GM12864 (cell line): Measurements from ENCODE around the gene CPOX.
A peak's percentile ranks its signal among the peaks of the same experiment; 100 is the strongest.

ENCODE experiments used
- DNase-seq: peaks from one replicate; pipeline ENCODE4 v3.0.0-alpha.2; 2011; ENCODE audit warnings: low read depth
- H3K4me3 ChIP-seq: 2 replicates; pipeline ENCODE4 v1.5.1; 2011; ENCODE audit warnings: mild to moderate bottlenecking, low read depth, low read length, control low read depth
- CTCF ChIP-seq: IDR thresholded peaks from 2 replicates; pipeline ENCODE4 v1.5.1; 2011; ENCODE audit warnings: low read depth, mild to moderate bottlenecking, moderate library complexity, low read length, control low read depth, inconsistent platforms; ENCODE audit errors: missing control alignments

The CPOX gene

GRCh38 chr3:98551754-98552153 is 41.7 kb downstream of the CPOX start:
- TF ChIP-seq CTCF: no peak
- H3K4me3 ChIP-seq: peak overlapping the region; percentile 65; the same call in 1 of the 2 replicates
- no peak for DNase-seq

GRCh38 chr3:98551236-98551635 is 42.2 kb downstream of the CPOX start:
- H3K4me3 ChIP-seq: no peak overlapping the region
- no peak for TF ChIP-seq CTCF
- no peak for DNase-seq

GRCh38 chr3:98550833-98551232 is 42.6 kb downstream of the CPOX start:
- H3K4me3 ChIP-seq: no peak overlapping the region
- DNase-seq: no peak
- peak; percentile 24 for TF ChIP-seq CTCF

- no peak for TF ChIP-seq CTCF
- no peak overlapping the region for H3K4me3 ChIP-seq
- DNase-seq: no peak
These were observed 44.9 kb downstream of the CPOX start for GRCh38 chr3:98548544-98548943.

- TF ChIP-seq CTCF: no peak
- no peak for DNase-seq
These were observed 47.5 kb downstream of the CPOX start for GRCh38 chr3:98545940-98546339.

GRCh38 chr3:98542623-98543022 is 50.8 kb downstream of the CPOX start:
- no peak overlapping the region for H3K4me3 ChIP-seq
- DNase-seq: no peak
- TF ChIP-seq CTCF: no peak

More at GRCh38 chr3:98545940-98546339, 47.5 kb downstream of the CPOX start:
- H3K4me3 ChIP-seq: peak overlapping the region; percentile 32; the same call in 1 of the 2 replicates

- TF ChIP-seq CTCF: no peak
- no peak for DNase-seq
- no peak overlapping the region for H3K4me3 ChIP-seq
These were observed 51.7 kb downstream of the CPOX start for GRCh38 chr3:98541695-98542094.
